Ishikawa (cell line): Measurements from ENCODE around the gene PHF13.

Experiments
- CREB1 ChIP-seq: IDR thresholded peaks from 2 replicates; pipeline ENCODE4 v1.6.1; 2012; ENCODE audit warnings: low read depth
- EGR1 ChIP-seq: IDR thresholded peaks from 2 replicates; pipeline ENCODE4 v1.6.1; 2012
- EP300 ChIP-seq: IDR thresholded peaks from 2 replicates; pipeline ENCODE4 v1.6.1; 2012; ENCODE audit warnings: borderline replicate concordance
- FOXM1 ChIP-seq: IDR thresholded peaks from 2 replicates; pipeline ENCODE4 v1.6.1; 2012; ENCODE audit warnings: low read depth, borderline replicate concordance
- TAF1 ChIP-seq: IDR thresholded peaks from 2 replicates; pipeline ENCODE4 v1.6.1; 2012; ENCODE audit warnings: low read depth, mild to moderate bottlenecking
- TEAD4 ChIP-seq: IDR thresholded peaks from 2 replicates; pipeline ENCODE4 v1.6.1; 2012
- YY1 ChIP-seq: IDR thresholded peaks from 2 replicates; pipeline ENCODE4 v1.6.1; 2012; ENCODE audit warnings: low read depth
- ZBTB7A ChIP-seq: IDR thresholded peaks from 2 replicates; pipeline ENCODE4 v1.6.1; 2012; ENCODE audit warnings: low read depth
- TF ChIP-seq, protein P1 (sequence below): IDR thresholded peaks from 2 replicates; pipeline ENCODE4 v1.6.1; 2012; ENCODE audit warnings: low read depth, mild to moderate bottlenecking
- TF ChIP-seq, protein P2 (sequence below): IDR thresholded peaks from 2 replicates; pipeline ENCODE4 v1.6.1; 2012

DNA sequence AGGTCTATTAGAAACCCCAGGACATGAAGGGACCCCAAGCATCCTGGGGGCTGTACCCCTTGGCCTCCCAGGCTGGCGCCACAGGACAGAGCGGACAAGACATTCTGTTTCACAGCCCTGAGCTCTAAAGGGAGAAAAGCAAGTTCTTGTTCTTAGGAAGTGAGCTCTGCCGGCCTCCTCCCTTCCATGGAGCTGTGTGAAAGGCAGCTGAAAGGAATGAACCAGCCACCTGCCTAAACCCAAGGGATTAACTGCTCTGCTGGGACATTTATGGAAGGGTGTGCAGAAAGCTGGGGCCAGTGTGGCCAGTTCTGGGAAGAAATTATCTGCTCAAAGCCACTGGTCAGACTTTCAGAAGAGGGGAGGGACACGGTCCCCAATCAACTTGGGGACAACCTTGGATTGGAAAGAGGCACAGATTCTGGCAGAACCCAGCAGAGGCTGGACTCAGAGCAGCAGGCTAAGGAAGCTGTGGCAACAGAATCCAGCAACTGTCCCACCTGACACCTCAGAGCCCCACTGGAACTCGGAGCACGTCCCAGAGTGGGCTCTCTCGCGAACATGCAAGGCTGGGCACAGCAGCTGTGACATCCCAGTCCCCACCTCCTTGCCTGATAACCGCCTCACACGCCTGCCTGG is 13.0 kb upstream of the PHF13 start:
- no peak for TF ChIP-seq YY1
- no peak for TF ChIP-seq TAF1
- TF ChIP-seq FOXM1, result no peak
- TF ChIP-seq EGR1, result no peak
- no peak for TF ChIP-seq CREB1
- no peak for TF ChIP-seq ZBTB7A
- TF ChIP-seq TEAD4, result no peak
- TF ChIP-seq EP300, result no peak
- TF ChIP-seq, protein P1, sequence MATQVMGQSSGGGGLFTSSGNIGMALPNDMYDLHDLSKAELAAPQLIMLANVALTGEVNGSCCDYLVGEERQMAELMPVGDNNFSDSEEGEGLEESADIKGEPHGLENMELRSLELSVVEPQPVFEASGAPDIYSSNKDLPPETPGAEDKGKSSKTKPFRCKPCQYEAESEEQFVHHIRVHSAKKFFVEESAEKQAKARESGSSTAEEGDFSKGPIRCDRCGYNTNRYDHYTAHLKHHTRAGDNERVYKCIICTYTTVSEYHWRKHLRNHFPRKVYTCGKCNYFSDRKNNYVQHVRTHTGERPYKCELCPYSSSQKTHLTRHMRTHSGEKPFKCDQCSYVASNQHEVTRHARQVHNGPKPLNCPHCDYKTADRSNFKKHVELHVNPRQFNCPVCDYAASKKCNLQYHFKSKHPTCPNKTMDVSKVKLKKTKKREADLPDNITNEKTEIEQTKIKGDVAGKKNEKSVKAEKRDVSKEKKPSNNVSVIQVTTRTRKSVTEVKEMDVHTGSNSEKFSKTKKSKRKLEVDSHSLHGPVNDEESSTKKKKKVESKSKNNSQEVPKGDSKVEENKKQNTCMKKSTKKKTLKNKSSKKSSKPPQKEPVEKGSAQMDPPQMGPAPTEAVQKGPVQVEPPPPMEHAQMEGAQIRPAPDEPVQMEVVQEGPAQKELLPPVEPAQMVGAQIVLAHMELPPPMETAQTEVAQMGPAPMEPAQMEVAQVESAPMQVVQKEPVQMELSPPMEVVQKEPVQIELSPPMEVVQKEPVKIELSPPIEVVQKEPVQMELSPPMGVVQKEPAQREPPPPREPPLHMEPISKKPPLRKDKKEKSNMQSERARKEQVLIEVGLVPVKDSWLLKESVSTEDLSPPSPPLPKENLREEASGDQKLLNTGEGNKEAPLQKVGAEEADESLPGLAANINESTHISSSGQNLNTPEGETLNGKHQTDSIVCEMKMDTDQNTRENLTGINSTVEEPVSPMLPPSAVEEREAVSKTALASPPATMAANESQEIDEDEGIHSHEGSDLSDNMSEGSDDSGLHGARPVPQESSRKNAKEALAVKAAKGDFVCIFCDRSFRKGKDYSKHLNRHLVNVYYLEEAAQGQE, result no peak
- TF ChIP-seq, protein P2, sequence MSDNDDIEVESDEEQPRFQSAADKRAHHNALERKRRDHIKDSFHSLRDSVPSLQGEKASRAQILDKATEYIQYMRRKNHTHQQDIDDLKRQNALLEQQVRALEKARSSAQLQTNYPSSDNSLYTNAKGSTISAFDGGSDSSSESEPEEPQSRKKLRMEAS, result no peak
